NB4 (cell line): ENCODE data around the gene CLEC7A.

Source experiments
- DNase-seq: peaks from one replicate; pipeline ENCODE4 v3.0.0; 2010; ENCODE audit warnings: low read depth
- H3K4me3 ChIP-seq: one replicate; pipeline ENCODE4 v1.5.1; 2011; ENCODE audit warnings: mild to moderate bottlenecking, low read depth, low read length, moderate library complexity
- CTCF ChIP-seq: IDR thresholded peaks from one replicate; pipeline ENCODE4 v1.5.1; 2012; ENCODE audit warnings: low read depth, low read length
- MAX ChIP-seq: IDR thresholded peaks from 2 replicates; pipeline ENCODE4 v1.6.1; 2011; ENCODE audit warnings: low read depth, low read length
- MYC ChIP-seq: IDR thresholded peaks from 2 replicates; pipeline ENCODE4 v1.6.1; 2011; ENCODE audit warnings: low read depth, low read length
- POLR2A ChIP-seq: IDR thresholded peaks from 2 replicates; pipeline ENCODE4 v1.6.1; 2011; ENCODE audit warnings: mild to moderate bottlenecking; ENCODE audit not compliant: insufficient read length; ENCODE audit errors: extremely low read depth

The CLEC7A gene

DNA sequence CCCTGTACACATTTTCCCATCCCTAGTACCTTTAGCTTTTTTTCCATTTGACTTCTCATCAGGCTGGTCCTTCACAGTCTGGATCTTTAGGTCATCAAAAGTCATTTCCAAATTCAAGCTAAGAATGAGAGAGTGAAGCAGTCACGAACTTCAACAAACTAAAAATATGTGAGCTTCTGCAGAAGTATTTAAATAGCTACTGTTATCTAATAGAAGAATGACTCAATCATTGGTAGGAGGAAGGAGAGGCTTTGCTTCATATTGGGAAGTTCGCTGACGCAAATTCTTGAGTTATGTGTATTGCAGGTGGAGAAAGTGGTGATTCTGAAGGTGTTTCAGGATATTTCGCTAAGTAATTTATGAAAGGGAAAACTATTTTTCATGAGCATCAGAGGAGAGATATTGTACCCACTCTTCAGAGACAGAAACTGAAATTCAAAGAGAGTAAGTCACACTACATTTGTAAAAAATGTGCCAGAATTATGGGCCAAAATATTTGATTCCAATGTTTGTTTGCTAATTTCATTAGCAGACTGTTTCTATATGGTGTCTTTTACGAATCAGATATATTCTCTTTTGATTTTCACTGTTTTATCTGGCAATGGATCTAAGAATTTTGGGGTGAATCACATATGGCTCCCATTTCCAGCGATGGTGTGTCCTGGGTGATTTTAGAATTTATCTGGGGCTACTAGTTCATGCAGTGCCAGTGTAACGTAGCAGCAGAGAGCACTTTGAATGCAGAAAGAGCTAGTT, 42.2 kb upstream of the CLEC7A start, which contains the start of gene OLR1:
OLR1 (minus strand) TSS at position 160 of the 756 bp plus-strand sequence; CDS start at position 105, 55 bp downstream.
- H3K4me3 ChIP-seq = no peak within 1 kb of the TSS
- no peak for TF ChIP-seq CTCF
- no peak for TF ChIP-seq MAX
- TF ChIP-seq MYC = no peak
- no peak for TF ChIP-seq POLR2A
- DNase-seq = no peak

- DNase-seq = peak; percentile 18
- TF ChIP-seq CTCF (no peak), POLR2A (no peak), MAX (no peak), MYC (no peak)
- no peak overlapping the region for H3K4me3 ChIP-seq
Measured at GRCh38 chr12:10170216-10170615, 40.2 kb upstream of the CLEC7A start.

DNA sequence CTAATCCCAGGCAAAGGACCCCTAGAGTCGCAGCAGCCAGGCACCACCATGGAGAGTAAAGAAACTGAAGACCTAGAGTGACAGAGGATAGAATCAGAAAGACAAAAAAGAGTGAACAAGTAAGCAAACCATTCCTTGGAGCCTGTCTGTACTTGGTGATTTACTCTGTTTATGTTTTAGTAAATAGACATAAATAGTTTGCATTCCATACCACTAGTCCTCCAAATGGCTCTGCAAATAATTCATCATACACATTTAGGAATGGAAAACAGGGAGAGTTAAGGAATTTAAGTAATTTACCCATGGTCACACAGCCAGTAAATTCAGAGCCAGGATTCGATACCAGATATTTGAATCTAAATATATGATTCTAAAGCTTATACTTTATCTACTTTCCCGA, 39.1 kb upstream of the CLEC7A start:
- no peak overlapping the region for H3K4me3 ChIP-seq
- DNase-seq = no peak
- no peak for TF ChIP-seq MAX
- no peak for TF ChIP-seq POLR2A
- no peak for TF ChIP-seq MYC
- TF ChIP-seq CTCF = no peak

- H3K4me3 ChIP-seq = no peak overlapping the region
- DNase-seq = peak; percentile 84
- TF ChIP-seq MYC = peak; percentile 30; the same call in 1 of the 2 replicates
- TF ChIP-seq MAX = 0 out of 2 replicates have a peak, but pooled peaks have one; percentile 7
- no peak for TF ChIP-seq CTCF
Measured at GRCh38 chr12:10167599-10167998, 37.6 kb upstream of the CLEC7A start.

DNA sequence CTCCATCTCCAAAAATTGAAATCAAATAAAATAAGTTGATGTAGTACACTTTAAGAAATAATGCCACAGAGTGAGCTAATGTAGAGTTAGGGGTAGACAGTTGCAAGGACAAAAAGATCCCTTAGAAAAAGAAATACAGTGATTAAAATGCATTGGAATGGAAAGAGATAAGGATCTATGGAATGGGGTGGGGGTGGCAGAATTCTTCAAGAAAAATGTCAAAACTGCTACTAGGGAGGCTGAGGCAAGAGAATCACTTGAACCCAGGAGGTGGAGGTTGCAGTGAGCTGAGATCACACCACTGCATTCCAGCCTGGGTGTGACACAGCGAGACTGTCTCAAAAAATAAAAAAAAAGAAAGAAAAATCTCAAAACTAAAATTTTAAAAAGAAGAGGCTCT, 35.4 kb upstream of the CLEC7A start:
- no peak overlapping the region for H3K4me3 ChIP-seq
- no peak for DNase-seq
- no peak for TF ChIP-seq MYC
- TF ChIP-seq CTCF = no peak
